DMS153 (cell line): ENCODE measurements around the gene MINPP1.
"Not testable (repeated sequence)": the region's sequence is repeated elsewhere in the genome, so short reads cannot be mapped to it uniquely, and the experiment has no call there.

Experiments used
- DNase-seq: peaks from one replicate; lab custom pipeline; 2025; lab: John Stamatoyannopoulos, UW

The MINPP1 gene

DNA sequence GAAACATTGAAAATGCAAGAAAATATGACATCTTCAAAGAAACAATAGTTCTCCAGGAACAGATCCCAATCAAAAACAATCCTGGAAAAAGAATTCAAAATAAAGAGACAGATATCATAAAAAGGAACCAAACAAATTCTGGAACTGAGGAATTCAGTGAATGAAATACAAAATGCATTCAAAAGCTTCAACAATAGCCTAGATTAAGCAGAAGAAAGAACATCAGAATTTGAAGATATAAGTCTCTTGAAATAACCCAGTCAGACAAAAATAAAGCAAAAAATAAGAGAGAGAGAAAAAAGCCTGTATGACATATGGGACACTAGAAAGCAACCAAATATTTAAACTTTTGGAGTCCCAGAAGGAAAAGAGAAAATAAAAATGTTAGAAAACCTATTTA lies 60.3 kb downstream of the MINPP1 start:
- DNase-seq, result no peak

DNA sequence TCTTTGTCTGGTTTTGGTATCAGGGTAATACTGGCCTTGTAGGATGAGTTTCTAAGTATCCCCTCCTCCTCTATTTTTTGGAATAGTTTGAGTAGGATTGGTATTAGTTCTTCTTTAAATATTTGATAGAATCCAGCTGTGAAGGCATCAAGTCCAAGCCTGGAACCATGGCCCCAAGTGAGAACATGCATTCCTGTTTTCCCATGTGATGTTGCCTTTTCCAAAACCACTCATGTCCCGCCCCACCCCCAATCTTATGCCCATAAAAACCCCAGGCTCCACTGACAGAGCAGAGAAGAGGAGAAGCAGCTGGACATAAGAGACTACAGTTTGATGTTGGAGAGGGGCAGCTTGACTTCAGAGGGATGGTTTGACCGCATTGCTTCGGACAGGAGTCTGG lies 71.2 kb downstream of the MINPP1 start:
- no peak for DNase-seq

DNA sequence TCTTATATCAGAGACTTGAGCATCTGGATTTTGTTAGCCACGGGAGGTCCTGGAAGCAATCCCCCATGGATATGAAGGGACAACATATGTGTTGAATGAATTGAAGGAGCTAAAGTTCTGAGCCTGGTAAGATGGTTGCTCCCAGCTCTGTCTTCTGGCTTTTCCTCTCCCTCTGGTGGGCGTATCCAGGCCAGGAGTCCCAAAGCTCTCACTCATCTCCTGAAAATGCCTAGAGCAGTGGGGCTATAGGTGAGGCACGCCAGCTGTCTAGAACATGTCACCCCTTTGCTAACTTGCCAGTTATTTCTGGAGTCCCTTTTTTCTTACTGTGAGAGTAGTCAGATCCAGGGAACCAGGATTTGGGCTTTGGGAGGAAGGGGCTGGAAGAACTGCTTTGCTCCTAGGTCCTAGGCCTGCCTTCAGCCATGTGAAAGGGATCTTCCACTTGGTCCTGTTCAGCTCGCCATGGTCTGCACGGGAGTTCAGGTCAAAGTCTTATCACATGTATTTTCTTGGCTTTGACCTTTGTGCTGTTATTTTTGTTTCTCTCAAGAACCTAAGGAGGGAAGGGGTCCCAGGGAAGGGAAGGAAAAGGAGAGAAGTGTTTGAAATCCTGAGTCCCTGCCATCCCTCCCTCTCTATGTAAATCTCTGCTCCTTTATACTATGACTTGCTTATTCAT lies 73.6 kb downstream of the MINPP1 start:
- DNase-seq, result no peak

DNA sequence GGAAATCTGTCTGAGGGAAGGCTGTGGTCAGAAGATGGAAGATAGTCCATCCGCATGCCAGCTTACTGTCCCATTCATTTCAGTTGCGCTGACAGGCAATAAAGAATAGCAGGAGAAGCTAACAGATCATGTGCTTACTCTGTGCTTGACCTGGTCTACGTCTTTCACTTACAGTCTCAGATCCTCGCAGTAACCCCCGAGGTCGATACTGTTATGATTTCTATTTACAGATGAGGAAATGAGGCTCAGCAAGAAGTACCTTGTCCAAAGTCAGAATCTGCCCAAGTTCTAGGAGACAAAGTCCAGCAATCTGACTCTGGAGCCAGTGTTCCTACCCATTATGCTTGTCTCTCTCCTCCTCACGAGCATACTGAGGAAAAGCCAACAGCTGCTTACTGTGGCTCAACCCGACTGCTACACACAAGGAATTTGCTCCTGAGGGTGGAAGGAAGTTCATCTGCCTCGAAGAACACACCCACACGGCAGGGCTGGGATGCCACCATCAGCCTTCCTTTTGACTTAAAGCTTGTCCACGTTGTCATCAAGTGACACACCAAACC lies 74.2 kb downstream of the MINPP1 start:
- no peak for DNase-seq

DNA sequence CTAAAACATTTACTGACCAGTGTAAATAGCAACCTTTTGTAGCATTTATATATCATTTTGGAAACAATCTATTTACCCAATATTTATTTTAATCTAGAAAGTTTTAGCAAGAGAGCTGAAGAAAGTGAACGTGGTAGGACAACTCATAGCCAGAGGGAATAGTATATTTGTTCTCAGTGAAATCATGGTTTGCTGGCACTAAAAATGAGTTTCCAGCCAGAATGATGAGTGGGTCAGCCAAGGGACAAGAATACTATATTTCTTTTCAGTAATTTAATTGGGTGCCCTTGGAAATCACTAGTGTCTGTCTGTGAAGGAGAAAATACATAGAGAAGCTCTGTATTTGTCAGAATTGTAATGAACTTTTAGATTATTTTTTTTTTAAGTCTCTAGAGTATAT lies 74.9 kb downstream of the MINPP1 start:
- no peak for DNase-seq

DNA sequence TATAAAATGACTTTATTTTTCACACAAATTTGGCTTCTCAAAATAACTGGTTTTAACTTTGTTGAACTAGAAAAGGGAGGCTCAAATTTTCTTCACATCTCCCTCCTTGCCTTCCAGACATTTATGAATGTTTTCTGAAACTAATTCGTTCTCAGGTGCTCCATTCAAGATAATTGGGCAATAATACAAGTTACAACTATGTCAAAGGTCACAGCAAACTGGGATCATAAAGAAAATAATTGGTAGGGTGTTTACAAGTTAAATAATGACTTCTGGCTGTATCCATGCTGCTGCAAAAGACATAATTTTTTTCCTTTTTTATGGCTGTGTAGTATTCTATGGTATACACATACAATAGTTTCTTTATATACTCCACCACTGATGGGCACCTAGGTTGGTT lies 75.3 kb downstream of the MINPP1 start:
- no peak for DNase-seq

DNA sequence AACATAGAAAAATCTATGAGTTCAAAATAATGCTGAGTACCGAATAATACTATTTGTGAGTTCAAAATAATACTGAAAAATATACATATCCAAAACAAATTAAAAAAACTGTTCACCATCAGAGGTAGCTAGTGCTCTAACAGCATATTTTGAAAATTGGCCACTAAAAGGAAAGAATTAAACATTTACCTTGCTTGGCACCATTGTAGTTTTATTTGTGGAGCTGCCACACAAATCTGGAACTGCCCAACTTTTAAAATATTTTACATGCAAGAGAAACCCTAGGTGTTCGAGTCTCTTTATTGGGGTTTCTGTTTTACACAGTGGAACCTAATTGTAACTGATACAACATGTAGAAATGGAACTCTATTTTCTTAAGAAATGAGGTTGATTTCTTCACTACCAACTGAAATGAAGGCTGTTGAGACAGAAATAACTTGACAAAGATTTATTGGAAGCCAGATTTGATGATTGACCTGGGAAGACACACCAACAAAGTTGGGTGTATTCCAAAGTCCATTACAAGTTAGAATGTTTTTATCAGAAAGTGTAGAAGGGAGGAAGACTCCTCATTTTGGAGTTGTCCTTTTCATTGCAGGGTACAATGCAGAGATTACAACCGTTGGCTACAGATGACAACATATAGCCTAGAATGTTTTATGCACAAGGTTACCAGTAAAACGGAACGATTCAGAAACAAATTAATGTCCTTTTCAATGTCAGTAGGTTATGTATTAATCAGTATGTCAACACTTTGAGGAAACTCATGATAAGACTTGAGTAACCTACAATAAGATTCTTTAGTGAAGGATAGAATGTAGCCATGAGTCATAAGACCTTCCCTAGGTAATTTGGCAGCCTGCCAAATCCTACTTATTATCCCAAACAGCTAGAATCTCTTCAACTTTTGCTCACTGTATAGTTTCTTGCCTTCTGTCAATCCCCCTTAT lies 81.1 kb downstream of the MINPP1 start:
- no peak for DNase-seq

DNA sequence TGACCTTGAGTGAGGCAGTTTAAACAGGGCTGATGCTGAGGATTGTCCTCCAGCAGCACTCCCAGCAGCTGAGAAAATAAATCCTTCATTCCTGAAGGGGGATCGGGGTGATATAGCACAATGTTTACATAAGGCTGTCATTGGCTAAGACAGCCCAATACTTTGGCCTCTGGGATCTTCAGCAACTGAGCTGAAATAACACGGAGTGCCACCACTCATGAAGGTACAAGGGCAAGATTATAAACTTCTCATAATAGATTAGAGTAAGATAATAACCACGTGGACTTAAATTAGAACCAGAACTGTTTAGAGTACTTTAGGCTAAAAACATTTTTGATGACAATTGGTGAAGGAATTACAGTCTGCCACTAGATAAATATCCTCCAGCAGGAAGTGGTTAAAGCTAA lies 85.0 kb downstream of the MINPP1 start:
- no peak for DNase-seq

DNA sequence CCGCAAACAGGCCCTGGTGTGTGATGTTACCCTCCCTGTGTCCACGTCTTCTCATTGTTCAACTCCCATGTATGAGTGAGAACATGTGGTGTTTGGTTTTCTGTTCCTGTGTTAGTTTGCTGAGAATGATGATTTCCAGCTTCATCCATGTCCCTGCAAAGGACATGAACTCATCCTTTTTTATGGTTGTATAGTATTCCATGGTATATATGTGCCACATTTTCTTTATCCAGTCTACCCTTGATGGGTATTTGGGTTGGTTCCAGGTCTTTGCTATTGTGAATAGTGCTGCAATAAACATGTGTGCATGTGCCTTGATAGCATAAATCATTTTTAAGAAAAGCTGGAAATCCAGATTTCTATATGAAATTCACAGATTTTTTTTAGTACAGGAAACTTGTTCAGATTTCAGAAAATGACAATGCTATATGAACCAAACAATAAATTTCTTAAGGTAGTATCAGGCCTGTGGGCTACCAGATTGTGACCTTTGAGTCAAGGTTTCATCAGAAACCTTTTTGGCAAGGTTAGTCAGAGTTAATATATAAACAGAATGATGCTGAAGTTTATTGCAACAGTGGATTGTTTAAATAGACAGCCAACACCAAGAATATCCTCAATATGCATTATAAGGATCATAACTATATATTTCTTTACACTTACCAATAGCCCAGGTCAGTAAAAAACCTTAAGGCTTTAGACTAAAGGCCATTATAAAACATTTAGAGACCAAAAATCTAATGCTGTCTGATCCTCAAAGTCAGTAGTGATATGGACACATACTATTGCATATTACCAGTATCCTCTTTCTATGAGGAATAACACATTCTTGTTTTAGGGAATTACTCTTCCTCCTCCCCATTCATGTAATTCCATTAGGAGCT lies 86.3 kb downstream of the MINPP1 start:
- DNase-seq, result no peak

DNA sequence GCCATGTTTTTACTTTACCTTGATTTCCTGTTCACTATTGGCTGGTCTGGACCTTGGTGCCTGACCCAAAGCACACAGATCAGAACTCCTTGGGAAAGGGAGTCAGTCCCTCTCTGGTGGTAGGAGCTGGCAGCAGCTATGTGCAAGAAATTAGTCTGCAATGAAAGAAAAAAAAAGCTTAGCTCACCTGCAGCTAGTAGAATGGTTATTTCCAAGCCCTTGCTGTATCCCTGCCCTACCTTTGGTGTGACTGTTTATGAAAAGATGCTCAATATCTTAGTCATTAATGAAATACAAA lies 86.8 kb downstream of the MINPP1 start:
- no peak for DNase-seq

DNA sequence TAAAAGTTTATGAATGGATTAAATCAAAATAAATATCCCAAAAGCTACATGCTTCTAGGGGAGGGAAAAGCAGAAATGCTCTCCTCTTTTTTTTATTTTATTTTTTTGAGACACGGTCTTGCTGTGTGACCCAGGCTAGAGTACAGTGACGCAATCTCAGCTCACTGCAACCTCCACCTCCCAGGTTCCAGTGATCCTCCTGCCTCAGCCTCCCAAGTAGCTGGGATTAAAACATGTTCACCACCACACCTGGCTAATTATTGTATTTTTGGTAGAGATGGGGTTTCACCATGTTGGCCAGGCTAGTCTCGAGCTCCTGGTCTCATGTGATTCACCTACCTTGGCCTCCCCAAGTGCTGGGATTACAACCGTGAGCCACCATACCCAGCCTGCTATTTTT lies 88.2 kb downstream of the MINPP1 start:
- not testable (repeated sequence) for DNase-seq

DNA sequence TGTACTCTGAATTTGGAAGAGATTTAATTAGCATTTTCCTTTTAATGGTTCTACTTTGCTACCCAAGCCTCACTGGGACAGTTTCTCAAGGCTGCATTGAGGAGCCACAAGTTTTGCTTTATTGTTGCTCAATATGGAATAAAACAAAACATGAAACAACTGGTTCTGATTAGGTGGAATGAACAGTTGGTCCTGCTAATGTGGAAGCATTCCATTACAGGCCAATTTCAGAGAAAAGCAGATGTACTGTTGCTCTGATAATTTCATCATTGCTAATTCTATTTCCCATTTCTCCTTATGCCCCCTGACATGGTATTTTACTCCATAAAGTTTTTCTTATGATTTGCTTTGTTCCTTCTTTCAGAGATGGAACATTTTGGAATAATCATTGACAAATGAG lies 89.0 kb downstream of the MINPP1 start:
- no peak for DNase-seq

DNA sequence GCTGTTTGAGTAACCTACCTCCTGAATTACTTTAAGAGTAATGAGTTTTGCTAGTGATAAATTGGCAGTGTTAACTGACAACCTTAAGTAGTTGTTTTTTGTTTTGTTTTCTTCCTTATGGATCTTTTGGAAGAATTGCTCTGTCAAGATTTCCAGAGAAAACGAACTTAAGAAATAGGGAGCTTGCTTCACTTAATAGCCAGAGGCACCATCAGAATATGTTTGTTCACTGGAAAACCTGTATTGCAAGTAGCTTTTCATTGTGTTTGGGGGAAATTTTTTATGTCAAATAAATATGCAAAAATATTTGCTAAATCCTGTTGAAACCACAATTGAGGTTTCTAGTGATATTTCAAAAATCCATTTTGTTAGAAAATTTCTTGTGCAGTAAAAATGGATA lies 89.5 kb downstream of the MINPP1 start:
- DNase-seq, result no peak

DNA sequence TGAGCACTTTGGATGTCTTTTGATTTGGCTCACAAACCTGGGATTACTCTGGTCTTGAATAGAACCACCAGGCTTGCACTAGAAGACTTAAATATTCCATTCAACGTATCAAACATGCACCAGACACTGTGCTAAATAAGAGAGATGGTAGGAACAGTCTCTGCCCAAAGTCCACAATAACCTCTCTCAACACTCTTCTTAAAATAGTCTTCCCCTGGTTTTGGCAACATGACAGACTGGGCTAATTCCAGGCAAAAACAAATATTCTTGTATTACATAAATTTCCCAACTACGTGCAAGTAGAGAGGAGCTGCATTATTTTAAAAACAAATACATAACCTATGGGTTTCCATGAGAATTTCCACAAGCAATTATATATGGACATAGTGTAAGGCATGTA lies 90.2 kb downstream of the MINPP1 start:
- no peak for DNase-seq

DNA sequence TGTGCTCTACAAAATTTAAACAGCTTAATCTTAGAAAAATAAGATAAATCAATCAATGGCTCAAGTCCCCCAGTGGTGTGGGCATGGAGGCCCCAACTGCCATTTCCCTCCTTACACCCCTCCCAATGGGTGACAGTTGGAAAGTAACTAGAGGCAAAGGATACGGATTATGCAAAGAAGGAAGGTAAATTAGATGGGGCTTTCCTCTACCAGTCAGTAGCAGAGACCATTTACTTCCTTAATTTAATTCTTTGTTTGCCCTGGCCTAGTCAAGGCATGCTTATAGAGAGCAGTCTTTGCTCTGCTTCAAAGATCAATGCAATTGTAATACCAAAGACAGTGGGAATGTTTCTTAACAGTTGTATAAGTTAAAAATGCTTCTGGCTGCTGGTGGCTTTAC lies 91.7 kb downstream of the MINPP1 start:
- DNase-seq, result no peak

DNA sequence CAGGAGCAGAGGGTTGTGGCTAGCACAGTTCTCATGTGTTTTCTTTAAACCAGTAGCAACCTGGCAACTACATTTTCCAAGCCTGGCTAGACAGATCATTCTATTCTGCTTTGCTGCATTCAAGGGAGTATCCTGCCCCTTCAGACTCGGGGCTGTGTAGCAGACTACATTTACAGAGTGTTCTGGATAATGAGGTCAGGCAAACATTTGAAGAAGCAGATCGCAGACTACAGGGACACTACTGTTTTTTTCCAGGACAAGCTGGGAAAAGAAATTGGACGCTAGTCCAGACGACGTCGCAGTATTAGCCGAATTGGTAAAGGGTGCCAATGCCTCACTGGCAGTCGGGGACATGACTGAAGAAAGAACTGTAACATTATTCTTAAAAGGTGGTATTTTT lies 94.0 kb downstream of the MINPP1 start:
- DNase-seq, result no peak

DNA sequence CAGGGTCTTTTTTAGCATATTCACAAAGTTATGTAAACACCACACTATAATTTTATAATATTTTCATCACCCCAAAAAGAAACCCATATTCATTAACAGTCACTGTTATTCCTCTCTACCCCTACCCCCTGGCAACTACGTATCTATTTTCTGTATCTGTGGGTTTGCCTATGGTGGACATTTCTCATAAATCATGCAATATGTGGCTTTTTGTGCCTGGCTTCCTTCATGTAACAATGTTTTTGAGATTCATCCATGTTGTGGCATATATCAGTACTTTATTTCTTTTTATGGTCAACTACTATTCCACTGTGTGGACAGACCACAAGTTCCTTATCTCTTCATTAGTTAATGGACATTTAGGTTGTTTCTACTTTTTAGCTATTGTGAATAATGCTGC lies 95.9 kb downstream of the MINPP1 start:
- no peak for DNase-seq
